IMR-90 (cell line): ENCODE measurements around the gene ESRRB. TPM values are rescaled to one million over a fixed set of nuclear protein-coding genes. Genes with fewer than 3 reads are reported as not detected.

Source experiments
- ATAC-seq: fragments of 200-7000 bp; cut with Tn5 transposase; 2 replicates; pipeline ENCODE4 v1.9.1; 2020; ENCODE audit warnings: low read depth, mild to moderate bottlenecking, moderate library complexity
- BruUV-seq: library from RNA; stranded (reverse); fragments of 400-500 nt; replicated peaks from 2 replicates; lab custom pipeline; 2021; lab: Mats Ljungman, UMichigan
- CTCF ChIA-PET: fragments of 300-600 bp; formaldehyde crosslinking; extraction: SDS; loops from one replicate; lab custom pipeline; 2021; ENCODE audit warnings: antibody characterized with exemption; lab: Yijun Ruan, JAX
- POLR2A ChIA-PET: fragments of 300-600 bp; sonication (Branson Sonifier 250); formaldehyde crosslinking; loops from one replicate; lab custom pipeline; 2022; ENCODE audit warnings: antibody characterized with exemption; ENCODE audit not compliant: unreplicated experiment; lab: Charles Lee
- DNase-seq: peaks from one replicate; pipeline ENCODE4 v3.0.0; 2013
- H2AFZ ChIP-seq: replicated peaks from 2 replicates; pipeline ENCODE3; 2013; ENCODE audit warnings: low read length, mild to moderate bottlenecking; ENCODE audit not compliant: poor library complexity
- H2AK5ac ChIP-seq: 2 replicates; pipeline ENCODE4 v1.6.1; 2013; ENCODE audit warnings: low read depth, low read length, inconsistent platforms
- H2AK9ac ChIP-seq: replicated peaks from 2 replicates; pipeline ENCODE3; 2013; ENCODE audit warnings: mild to moderate bottlenecking, low read depth, low read length, moderate library complexity; ENCODE audit not compliant: poor library complexity
- H2BK120ac ChIP-seq: 2 replicates; pipeline ENCODE4 v1.6.1; 2013; ENCODE audit warnings: low read depth, low read length, inconsistent platforms
- H2BK15ac ChIP-seq: 3 replicates; pipeline ENCODE4 v1.6.1; 2013; ENCODE audit warnings: low read depth, low read length, inconsistent platforms
- H2BK20ac ChIP-seq: 2 replicates; pipeline ENCODE4 v1.6.1; 2013; ENCODE audit warnings: low read depth, mild to moderate bottlenecking, inconsistent platforms, low read length, moderate library complexity
- H2BK5ac ChIP-seq: 2 replicates; pipeline ENCODE4 v1.6.1; 2013; ENCODE audit warnings: mild to moderate bottlenecking, low read depth, low read length, inconsistent platforms; ENCODE audit not compliant: poor library complexity, severe bottlenecking
- H3K14ac ChIP-seq: replicated peaks from 2 replicates; pipeline ENCODE4 v1.6.1; 2013; ENCODE audit warnings: low read depth, low read length, inconsistent platforms
- H3K18ac ChIP-seq: 2 replicates; pipeline ENCODE4 v1.6.1; 2013; ENCODE audit warnings: low read depth, low read length, control low read depth
- H3K23ac ChIP-seq: 2 replicates; pipeline ENCODE4 v1.6.1; 2013; ENCODE audit warnings: low read depth, low read length, inconsistent platforms
- H3K27ac ChIP-seq: 2 replicates; pipeline ENCODE4 v1.5.1; 2013; ENCODE audit warnings: mild to moderate bottlenecking, control low read depth, low read length; ENCODE audit not compliant: insufficient read depth
- H3K27me3 ChIP-seq: 2 replicates; pipeline ENCODE4 v1.6.1; 2013; ENCODE audit warnings: low read length; ENCODE audit not compliant: control insufficient read depth, insufficient read depth
- H3K36me3 ChIP-seq: 2 replicates; pipeline ENCODE4 v1.6.1; 2013; ENCODE audit warnings: low read length, mixed read lengths; ENCODE audit not compliant: control insufficient read depth, insufficient read depth
- H3K4ac ChIP-seq: 2 replicates; pipeline ENCODE4 v1.6.1; 2013; ENCODE audit warnings: low read depth, low read length, inconsistent platforms
- H3K4me1 ChIP-seq: 2 replicates; pipeline ENCODE4 v1.6.1; 2013; ENCODE audit warnings: low read length, mixed read lengths; ENCODE audit not compliant: control insufficient read depth, insufficient read depth
- H3K4me2 ChIP-seq: 2 replicates; pipeline ENCODE4 v1.6.1; 2013; ENCODE audit warnings: low read depth, mild to moderate bottlenecking, control low read depth, low read length, moderate library complexity
- H3K4me3 ChIP-seq: 2 replicates; pipeline ENCODE4 v1.5.1; 2013; ENCODE audit warnings: low read depth, mild to moderate bottlenecking, control low read depth, low read length, moderate library complexity; ENCODE audit not compliant: insufficient read depth
- H3K56ac ChIP-seq: 2 replicates; pipeline ENCODE4 v1.6.1; 2013; ENCODE audit warnings: low read length, inconsistent platforms; ENCODE audit not compliant: insufficient read depth; ENCODE audit errors: extremely low read depth
- H3K79me1 ChIP-seq, 2 experiments: 2 replicates each; pipeline ENCODE4 v1.6.1; 2013; ENCODE audit warnings: low read length in 2 of 2, inconsistent platforms in 1 of 2, low read depth in 1 of 2
- H3K9ac ChIP-seq: 2 replicates; pipeline ENCODE4 v1.6.1; 2013; ENCODE audit warnings: low read depth, low read length, control low read depth
- H3K9me1 ChIP-seq: 2 replicates; pipeline ENCODE4 v1.6.1; 2013; ENCODE audit warnings: low read length, inconsistent platforms; ENCODE audit not compliant: insufficient read depth
- H3K9me3 ChIP-seq: 2 replicates; pipeline ENCODE4 v1.6.1; 2013; ENCODE audit warnings: low read length; ENCODE audit not compliant: control insufficient read depth, insufficient read depth
- H4K20me1 ChIP-seq: 2 replicates; pipeline ENCODE4 v1.6.1; 2013; ENCODE audit warnings: low read length, inconsistent platforms; ENCODE audit not compliant: insufficient read depth
- H4K5ac ChIP-seq: 2 replicates; pipeline ENCODE4 v1.6.1; 2013; ENCODE audit warnings: mild to moderate bottlenecking, low read depth, low read length, control low read depth
- H4K8ac ChIP-seq, 2 experiments: 2 replicates each; pipeline ENCODE4 v1.6.1; 2013; ENCODE audit warnings: low read depth in 2 of 2, low read length in 2 of 2, control low read depth in 1 of 2, inconsistent platforms in 1 of 2
- H4K91ac ChIP-seq: 2 replicates; pipeline ENCODE4 v1.6.1; 2013; ENCODE audit warnings: low read depth, low read length, inconsistent platforms; ENCODE audit not compliant: insufficient read depth
- BHLHE40 ChIP-seq: fragments of 150-350 bp; IDR thresholded peaks from 2 replicates; pipeline ENCODE4 v1.6.1; 2016; ENCODE audit warnings: mild to moderate bottlenecking, low read depth, low read length
- CEBPB ChIP-seq: IDR thresholded peaks from 2 replicates; pipeline ENCODE4 v1.6.1; 2012; ENCODE audit warnings: low read depth, low read length, improper control_type of control experiment
- CTCF ChIP-seq: conservative IDR thresholded peaks from 2 replicates; pipeline ENCODE4 v1.5.1; 2012; ENCODE audit warnings: mild to moderate bottlenecking, low read depth, low read length, improper control_type of control experiment
- ELK1 ChIP-seq: fragments of 150-350 bp; IDR thresholded peaks from 2 replicates; pipeline ENCODE4 v1.6.1; 2016; ENCODE audit warnings: low read depth, mild to moderate bottlenecking, low read length, moderate library complexity, borderline replicate concordance
- FOS ChIP-seq: fragments of 150-350 bp; IDR thresholded peaks from 2 replicates; pipeline ENCODE4 v1.6.1; 2016; ENCODE audit warnings: low read depth, low read length
- MAFK ChIP-seq: IDR thresholded peaks from 2 replicates; pipeline ENCODE4 v1.6.1; 2012; ENCODE audit warnings: low read depth, low read length, improper control_type of control experiment
- MAZ ChIP-seq: IDR thresholded peaks from 2 replicates; pipeline ENCODE4 v1.6.1; 2012; ENCODE audit warnings: low read depth, mild to moderate bottlenecking, low read length, improper control_type of control experiment, moderate library complexity, borderline replicate concordance
- MXI1 ChIP-seq: IDR thresholded peaks from 2 replicates; pipeline ENCODE4 v1.6.1; 2012; ENCODE audit warnings: low read depth, mild to moderate bottlenecking, low read length, moderate library complexity, borderline replicate concordance
- NFE2L2 ChIP-seq: fragments of 150-350 bp; IDR thresholded peaks from 2 replicates; pipeline ENCODE4 v1.6.1; 2016; ENCODE audit warnings: low read depth, mild to moderate bottlenecking, low read length
- POLR2A ChIP-seq: IDR thresholded peaks from 2 replicates; pipeline ENCODE4 v1.6.1; 2012; ENCODE audit warnings: mild to moderate bottlenecking, low read depth, low read length
- RAD21 ChIP-seq: IDR thresholded peaks from 2 replicates; pipeline ENCODE4 v1.6.1; 2012; ENCODE audit warnings: low read length, improper control_type of control experiment
- RCOR1 ChIP-seq: IDR thresholded peaks from 2 replicates; pipeline ENCODE4 v1.6.1; 2012; ENCODE audit warnings: mild to moderate bottlenecking, low read length, improper control_type of control experiment; ENCODE audit not compliant: insufficient replicate concordance
- RFX5 ChIP-seq: IDR thresholded peaks from 2 replicates; pipeline ENCODE4 v1.8.0; 2012; ENCODE audit warnings: low read depth, mild to moderate bottlenecking, low read length, moderate library complexity
- SMC3 ChIP-seq: fragments of 150-350 bp; IDR thresholded peaks from 2 replicates; pipeline ENCODE4 v1.6.1; 2016; ENCODE audit warnings: low read depth, mild to moderate bottlenecking, antibody characterized with exemption, low read length, moderate library complexity
- USF2 ChIP-seq: fragments of 150-350 bp; IDR thresholded peaks from 2 replicates; pipeline ENCODE4 v1.6.1; 2017; ENCODE audit warnings: mild to moderate bottlenecking, antibody characterized with exemption, low read length, low read depth
- WGBS, 2 experiments: methylation state at CpG; one replicate each; pipeline versions ENCODE4 v1.1.5 to v1.1.7; 2013; ENCODE audit warnings: missing lambda C conversion rate in 2 of 2; ENCODE audit not compliant: insufficient read length in 1 of 2; ENCODE audit errors: extremely low coverage in 2 of 2; 5-methylcytosine and 5-hydroxymethylcytosine counted together
- dilution Hi-C: fragments of 300-500 bp; cut with HindIII; formaldehyde crosslinking; loops from one replicate; pipeline ENCODE4 v1.14.3; 2018; ENCODE audit warnings: low sequenced_read_pairs; ENCODE audit not compliant: unreplicated experiment
- in situ Hi-C: fragments of 300-500 bp; cut with MboI; formaldehyde crosslinking; loops from 3 replicates; pipeline ENCODE4 v1.14.3; 2019; ENCODE audit warnings: low sequenced_read_pairs, inconsistent platforms, mixed read lengths
- intact Hi-C: fragments of 100-400 bp; cut with micrococcal nuclease; formaldehyde crosslinking; loops from 2 replicates; pipeline ENCODE4 v1.10.0; 2022
- polyA plus RNA-seq, 3 experiments: library from polyadenylated mRNA; depleted of rRNA; stranded (reverse); fragments of >200 nt; gene quantifications; 2 replicates each; pipeline ENCODE4 v1.2.3, GENCODE V29; 2012; ENCODE audit warnings: low replicate concordance in 1 of 3
- total RNA-seq: library from RNA; depleted of rRNA; stranded (reverse); fragments of >200 nt; gene quantifications from 2 replicates; pipeline ENCODE4 v1.2.3, GENCODE V29; 2012

Gene ESRRB
- total and polyA plus RNA-seq, 2 of the 4 experiments (the other 2 are of a cell fraction): not detected

- dilution Hi-C loops: no loop called here
- DNase-seq (no peak), ATAC-seq (no peak)
- H3K79me1 ChIP-seq: no peaks in the 10 kb centered on the region
- WGBS, 2 experiments: no CpG with 5 or more reads among the region's 1 CpG
- no peak overlapping the region for H3K18ac ChIP-seq
- no peak overlapping the region for H3K27ac ChIP-seq
- H2BK5ac ChIP-seq: no peak overlapping the region
- TF ChIP-seq CTCF (no peak), SMC3 (no peak), FOS (no peak), MXI1 (no peak), CEBPB (no peak), BHLHE40 (no peak), POLR2A (no peak), RFX5 (no peak), USF2 (no peak), RCOR1 (no peak), RAD21 (no peak), MAFK (no peak), NFE2L2 (no peak), MAZ (no peak), ELK1 (no peak)
- H3K4me3 ChIP-seq: no peak overlapping the region
- no peak overlapping the region for H4K8ac ChIP-seq
- H3K9me1 ChIP-seq: no peaks in the 10 kb centered on the region
- H2BK120ac ChIP-seq: no peak overlapping the region
- H4K5ac ChIP-seq: no peak overlapping the region
- H4K91ac ChIP-seq: no peak overlapping the region
- in situ Hi-C loops: no loop called here
- H2AK5ac ChIP-seq: no peak overlapping the region
- H3K56ac ChIP-seq: no peak overlapping the region
- H2AK9ac ChIP-seq: no peak overlapping the region
- ChIA-PET CTCF (no interaction called here), POLR2A (no interaction called here)
- H3K4me2 ChIP-seq: no peak overlapping the region
- no peak overlapping the region for H2AFZ ChIP-seq
- intact Hi-C loops: no loop called here
- H3K36me3 ChIP-seq: no peaks in the 10 kb centered on the region
- H2BK15ac ChIP-seq: no peak overlapping the region
- H3K23ac ChIP-seq: no peak overlapping the region
- H3K9ac ChIP-seq: no peak overlapping the region
- H4K20me1 ChIP-seq: no peaks in the 10 kb centered on the region
- no peaks in the 10 kb centered on the region for H3K27me3 ChIP-seq
- no TSS peak for BruUV-seq
- H3K9me3 ChIP-seq: no peaks in the 10 kb centered on the region
- H3K14ac ChIP-seq: no peak overlapping the region
- H3K4me1 ChIP-seq: no peaks in the 10 kb centered on the region
- H3K4ac ChIP-seq: no peak overlapping the region
- no peak overlapping the region for H2BK20ac ChIP-seq
Observed at GRCh38 chr14:76480426-76480825, 104.5 kb downstream of the ESRRB start.
